ENCODE data around the gene TIGD1.

TIGD1 gene

DNA sequence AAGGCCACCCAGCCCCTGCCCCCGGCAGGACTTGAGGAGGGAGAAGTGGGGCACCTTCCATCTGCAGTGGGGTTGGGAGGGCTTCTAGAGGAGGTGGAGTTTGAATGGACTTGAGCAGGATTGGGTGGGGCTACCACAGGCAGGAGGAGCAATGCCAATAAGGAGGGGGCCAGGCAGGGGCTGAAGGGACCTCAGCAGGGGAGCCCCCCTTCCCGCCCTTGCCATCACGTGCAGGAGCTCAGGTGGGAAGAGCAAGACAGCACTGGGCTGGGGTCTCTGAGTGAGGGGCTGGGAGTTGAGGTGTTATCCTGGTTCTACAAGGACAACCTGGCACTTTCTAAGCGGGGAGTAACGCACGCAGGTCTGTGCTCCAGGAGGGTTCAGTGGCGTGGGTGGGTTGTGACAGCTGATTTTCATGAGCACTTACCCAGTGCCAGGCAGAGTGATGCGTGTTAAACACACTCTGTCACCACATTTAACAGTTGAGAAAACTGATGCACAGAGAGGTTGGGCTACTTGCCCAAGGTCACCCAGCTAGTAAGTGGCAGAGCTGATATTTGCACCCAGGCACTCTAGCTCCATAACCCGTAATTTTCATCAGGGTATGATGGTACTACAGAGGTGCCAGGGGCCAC lies 19.6 kb downstream of the TIGD1 start:
- H3K4me1 ChIP-seq (ENCODE audit: low read length) = no peaks in the 10 kb centered on the region
- no peak overlapping the region for H3K4me3 ChIP-seq (ENCODE audit: low read length)
- H3K9me3 ChIP-seq (replicated peaks; ENCODE audit: insufficient read depth, low read length) = no peaks in the 10 kb centered on the region
- no peaks in the 10 kb centered on the region for H3K79me2 ChIP-seq (ENCODE audit: low read length)
- H3K27me3 ChIP-seq (replicated peaks; ENCODE audit: insufficient read depth, low read length) = no peaks in the 10 kb centered on the region
- no peak overlapping the region for H3K27ac ChIP-seq (ENCODE audit: low read length)
- H4K20me1 ChIP-seq (ENCODE audit: insufficient read depth, low read length) = no peaks in the 10 kb centered on the region
- H3K36me3 ChIP-seq (replicated peaks; ENCODE audit: insufficient read depth, low read length) = no peaks in the 10 kb centered on the region
- no peak overlapping the region for H2AFZ ChIP-seq (ENCODE audit: low read length)
- H3K4me2 ChIP-seq (ENCODE audit: low read depth, low read length) = no peak overlapping the region
- no peak overlapping the region for H3K9ac ChIP-seq (ENCODE audit: low read length)
- no peak for DNase-seq
- H3K9me2 ChIP-seq (replicated peaks; ENCODE audit: insufficient read depth, low read length) = no peaks in the 10 kb centered on the region
- no peaks in the 10 kb centered on the region for H3F3A ChIP-seq (ENCODE audit: insufficient read depth, low read length)
- TF ChIP-seq EZH2phosphoT487 (IDR thresholded peaks at IDR 0.05; ENCODE audit: low read length) (no peak), EZH2 (optimal IDR thresholded peaks at IDR 0.05; ENCODE audit: low read depth, low read length) (no peak)
- TF ChIP-seq, protein P1, sequence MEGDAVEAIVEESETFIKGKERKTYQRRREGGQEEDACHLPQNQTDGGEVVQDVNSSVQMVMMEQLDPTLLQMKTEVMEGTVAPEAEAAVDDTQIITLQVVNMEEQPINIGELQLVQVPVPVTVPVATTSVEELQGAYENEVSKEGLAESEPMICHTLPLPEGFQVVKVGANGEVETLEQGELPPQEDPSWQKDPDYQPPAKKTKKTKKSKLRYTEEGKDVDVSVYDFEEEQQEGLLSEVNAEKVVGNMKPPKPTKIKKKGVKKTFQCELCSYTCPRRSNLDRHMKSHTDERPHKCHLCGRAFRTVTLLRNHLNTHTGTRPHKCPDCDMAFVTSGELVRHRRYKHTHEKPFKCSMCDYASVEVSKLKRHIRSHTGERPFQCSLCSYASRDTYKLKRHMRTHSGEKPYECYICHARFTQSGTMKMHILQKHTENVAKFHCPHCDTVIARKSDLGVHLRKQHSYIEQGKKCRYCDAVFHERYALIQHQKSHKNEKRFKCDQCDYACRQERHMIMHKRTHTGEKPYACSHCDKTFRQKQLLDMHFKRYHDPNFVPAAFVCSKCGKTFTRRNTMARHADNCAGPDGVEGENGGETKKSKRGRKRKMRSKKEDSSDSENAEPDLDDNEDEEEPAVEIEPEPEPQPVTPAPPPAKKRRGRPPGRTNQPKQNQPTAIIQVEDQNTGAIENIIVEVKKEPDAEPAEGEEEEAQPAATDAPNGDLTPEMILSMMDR (IDR thresholded peaks at IDR 0.05; ENCODE audit: low read length) = no peak

DNA sequence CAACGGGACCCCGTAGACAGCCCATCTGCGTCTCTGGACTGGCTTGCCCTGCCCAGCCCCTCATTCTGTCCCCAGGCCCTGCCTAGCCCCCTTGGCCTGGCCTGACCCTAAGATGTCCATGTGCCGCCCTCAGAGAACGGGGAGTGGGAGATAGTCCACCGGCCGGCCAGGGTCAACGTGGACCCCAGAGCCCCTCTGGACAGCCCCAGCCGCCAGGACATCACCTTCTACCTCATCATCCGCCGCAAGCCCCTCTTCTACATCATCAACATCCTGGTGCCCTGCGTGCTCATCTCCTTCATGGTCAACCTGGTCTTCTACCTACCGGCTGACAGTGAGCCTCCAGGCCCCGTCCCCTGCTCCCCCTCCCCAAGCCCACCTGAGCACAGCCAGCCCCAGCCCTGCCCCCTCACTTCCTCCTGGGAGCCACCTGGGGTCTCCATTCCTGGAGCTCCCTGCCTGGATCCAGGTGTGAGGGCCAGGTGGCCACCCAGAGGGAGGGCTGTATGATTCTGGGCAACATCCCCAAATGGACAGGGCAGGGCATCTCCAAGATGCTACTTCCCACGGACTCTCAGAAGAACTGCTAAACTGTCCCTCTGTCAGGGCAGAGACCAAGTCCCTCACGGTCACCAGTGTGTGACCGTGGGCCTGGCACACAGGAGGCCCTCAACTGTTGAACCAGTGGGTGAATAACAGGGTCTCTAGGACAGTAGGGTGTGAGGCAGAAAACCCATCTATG lies 20.4 kb downstream of the TIGD1 start:
- H3K4me1 ChIP-seq (ENCODE audit: low read length) = no peaks in the 10 kb centered on the region
- H3K79me2 ChIP-seq (ENCODE audit: low read length) = no peaks in the 10 kb centered on the region
- no peaks in the 10 kb centered on the region for H3K9me3 ChIP-seq (replicated peaks; ENCODE audit: insufficient read depth, low read length)

DNA sequence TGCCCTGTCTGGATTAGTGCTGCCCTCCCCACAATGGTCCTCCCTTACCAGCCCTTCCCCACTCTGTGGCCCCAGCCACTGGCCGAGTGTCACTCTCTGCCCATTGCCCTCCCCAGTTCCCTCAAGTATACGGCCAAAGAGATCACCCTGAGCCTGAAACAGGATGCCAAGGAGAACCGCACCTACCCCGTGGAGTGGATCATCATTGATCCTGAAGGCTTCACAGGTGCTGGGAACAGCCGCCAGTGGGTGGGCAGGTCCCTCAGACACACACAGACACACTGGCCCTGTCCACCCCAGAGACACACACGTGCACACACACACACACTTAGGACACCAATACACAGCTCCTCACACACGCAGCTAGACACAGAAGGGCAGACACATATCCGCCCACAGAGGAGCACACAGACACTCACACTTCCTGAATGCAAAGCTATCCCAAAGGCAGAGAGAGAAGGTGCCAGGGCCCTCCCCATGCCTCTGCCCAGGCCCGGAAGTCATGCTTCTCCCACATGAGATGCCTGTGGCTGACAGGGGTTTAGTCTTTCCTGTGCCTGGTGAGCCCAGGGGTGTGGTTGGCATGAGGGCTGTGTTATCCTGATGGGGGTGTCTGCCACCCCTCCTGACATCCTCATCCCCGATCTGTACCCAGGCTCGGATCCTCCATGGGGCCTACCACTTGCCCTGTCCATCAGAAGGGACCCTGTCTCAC lies 21.5 kb downstream of the TIGD1 start:
- Histone ChIP-seq H3K4me3 (ENCODE audit: low read length) (no peak overlapping the region), H3K27ac (ENCODE audit: low read length) (no peak overlapping the region), H3K9ac (ENCODE audit: low read length) (no peak overlapping the region), H2AFZ (ENCODE audit: low read length) (no peak overlapping the region), H3K79me2 (ENCODE audit: low read length) (no peaks in the 10 kb centered on the region), H3K9me3 (replicated peaks; ENCODE audit: insufficient read depth, low read length) (no peaks in the 10 kb centered on the region), H3K9me2 (replicated peaks; ENCODE audit: insufficient read depth, low read length) (no peaks in the 10 kb centered on the region), H3K4me2 (ENCODE audit: low read depth, low read length) (no peak overlapping the region), H4K20me1 (ENCODE audit: insufficient read depth, low read length) (no peaks in the 10 kb centered on the region), H3K36me3 (replicated peaks; ENCODE audit: insufficient read depth, low read length) (no peaks in the 10 kb centered on the region), H3K27me3 (replicated peaks; ENCODE audit: insufficient read depth, low read length) (peaks cover 10% of the 10 kb centered on the region), H3K4me1 (ENCODE audit: low read length) (no peaks in the 10 kb centered on the region), H3F3A (ENCODE audit: insufficient read depth, low read length) (no peaks in the 10 kb centered on the region)
- DNase-seq = no peak
- no peak for TF ChIP-seq EZH2phosphoT487 (IDR thresholded peaks at IDR 0.05; ENCODE audit: low read length)
- TF ChIP-seq EZH2 (optimal IDR thresholded peaks at IDR 0.05; ENCODE audit: low read depth, low read length) = no peak
- TF ChIP-seq, protein P1 (IDR thresholded peaks at IDR 0.05; ENCODE audit: low read length) = no peak

More for the DNA sequence above, 20.4 kb downstream of the TIGD1 start:
- Histone ChIP-seq H3K9ac (ENCODE audit: low read length) (no peak overlapping the region), H2AFZ (ENCODE audit: low read length) (no peak overlapping the region), H3K4me2 (ENCODE audit: low read depth, low read length) (no peak overlapping the region), H3K27ac (ENCODE audit: low read length) (no peak overlapping the region), H3K36me3 (replicated peaks; ENCODE audit: insufficient read depth, low read length) (no peaks in the 10 kb centered on the region), H4K20me1 (ENCODE audit: insufficient read depth, low read length) (no peaks in the 10 kb centered on the region), H3K9me2 (replicated peaks; ENCODE audit: insufficient read depth, low read length) (no peaks in the 10 kb centered on the region), H3K27me3 (replicated peaks; ENCODE audit: insufficient read depth, low read length) (no peaks in the 10 kb centered on the region), H3F3A (ENCODE audit: insufficient read depth, low read length) (no peaks in the 10 kb centered on the region), H3K4me3 (ENCODE audit: low read length) (no peak overlapping the region)
- TF ChIP-seq, protein P1 (IDR thresholded peaks at IDR 0.05; ENCODE audit: low read length) = no peak
- TF ChIP-seq EZH2phosphoT487 (IDR thresholded peaks at IDR 0.05; ENCODE audit: low read length) (no peak), EZH2 (optimal IDR thresholded peaks at IDR 0.05; ENCODE audit: low read depth, low read length) (no peak)
- DNase-seq = no peak

All from MM.1S (cell line).